Ovary (tissue), 3 donors: ENCODE results near the gene XPO6.
"Not testable (repeated sequence)": the region's sequence is repeated elsewhere in the genome, so short reads cannot be mapped to it uniquely, and the experiment has no call there.

Experiments used
- EP300 ChIP-seq: sonication (generic); formaldehyde crosslinking; IDR thresholded peaks from one replicate; pipeline ENCODE4 v1.6.1; 2017; ENCODE audit warnings: antibody characterized with exemption
- TF ChIP-seq, protein P1 (sequence below), 3 donors: fragments of 450-650 bp in 2 of 3; fragments of 200-600 bp in 1 of 3; IDR thresholded peaks; one replicate each; pipeline versions ENCODE4 v1.5.1 to v1.8.0; 2016 to 2022; ENCODE audit warnings: antibody characterized with exemption in 3 of 3, mild to moderate bottlenecking in 1 of 3
- donor health status: DM: no; HTN: no; CAD: no.

DNA sequence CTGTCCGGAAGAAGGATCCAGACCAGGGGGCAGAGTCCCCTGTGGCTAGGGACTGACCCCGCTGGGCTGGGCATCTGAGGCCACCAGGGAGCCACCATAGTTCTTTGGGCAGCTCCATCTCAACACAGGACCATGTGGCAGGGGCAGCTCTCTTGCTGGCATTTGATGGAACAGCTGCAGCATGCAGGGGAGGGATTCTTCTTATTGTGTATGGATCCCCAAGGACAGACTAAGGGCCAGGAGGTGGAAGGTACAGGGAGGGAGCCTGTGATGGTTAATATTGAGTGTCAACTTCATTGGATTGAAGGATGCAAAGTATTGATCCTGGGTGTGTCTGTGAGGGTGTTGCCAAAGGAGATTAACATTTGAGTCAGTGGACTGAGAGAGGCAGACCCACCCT lies 37.7 kb upstream of the XPO6 start:
- not testable (repeated sequence) for TF ChIP-seq EP300
- TF ChIP-seq, protein P1, sequence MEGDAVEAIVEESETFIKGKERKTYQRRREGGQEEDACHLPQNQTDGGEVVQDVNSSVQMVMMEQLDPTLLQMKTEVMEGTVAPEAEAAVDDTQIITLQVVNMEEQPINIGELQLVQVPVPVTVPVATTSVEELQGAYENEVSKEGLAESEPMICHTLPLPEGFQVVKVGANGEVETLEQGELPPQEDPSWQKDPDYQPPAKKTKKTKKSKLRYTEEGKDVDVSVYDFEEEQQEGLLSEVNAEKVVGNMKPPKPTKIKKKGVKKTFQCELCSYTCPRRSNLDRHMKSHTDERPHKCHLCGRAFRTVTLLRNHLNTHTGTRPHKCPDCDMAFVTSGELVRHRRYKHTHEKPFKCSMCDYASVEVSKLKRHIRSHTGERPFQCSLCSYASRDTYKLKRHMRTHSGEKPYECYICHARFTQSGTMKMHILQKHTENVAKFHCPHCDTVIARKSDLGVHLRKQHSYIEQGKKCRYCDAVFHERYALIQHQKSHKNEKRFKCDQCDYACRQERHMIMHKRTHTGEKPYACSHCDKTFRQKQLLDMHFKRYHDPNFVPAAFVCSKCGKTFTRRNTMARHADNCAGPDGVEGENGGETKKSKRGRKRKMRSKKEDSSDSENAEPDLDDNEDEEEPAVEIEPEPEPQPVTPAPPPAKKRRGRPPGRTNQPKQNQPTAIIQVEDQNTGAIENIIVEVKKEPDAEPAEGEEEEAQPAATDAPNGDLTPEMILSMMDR (IDR thresholded peaks at IDR 0.05): not testable (repeated sequence)
